KBM-7 (cell line): Measurements from ENCODE around the gene GPC6.
A peak's percentile ranks its signal among the peaks of the same experiment; 100 is the strongest.

ENCODE experiments used
- DNase-seq: peaks from one replicate; pipeline ENCODE4 v3.0.0-alpha.2; 2015
- in situ Hi-C: fragments of 300-500 bp; cut with MboI; formaldehyde crosslinking; loops from 2 replicates; pipeline ENCODE4 v1.14.3; 2020; ENCODE audit warnings: low sequenced_read_pairs, low pct_unique_long_range_greater_than_20kb, mixed read lengths

The GPC6 gene

DNA sequence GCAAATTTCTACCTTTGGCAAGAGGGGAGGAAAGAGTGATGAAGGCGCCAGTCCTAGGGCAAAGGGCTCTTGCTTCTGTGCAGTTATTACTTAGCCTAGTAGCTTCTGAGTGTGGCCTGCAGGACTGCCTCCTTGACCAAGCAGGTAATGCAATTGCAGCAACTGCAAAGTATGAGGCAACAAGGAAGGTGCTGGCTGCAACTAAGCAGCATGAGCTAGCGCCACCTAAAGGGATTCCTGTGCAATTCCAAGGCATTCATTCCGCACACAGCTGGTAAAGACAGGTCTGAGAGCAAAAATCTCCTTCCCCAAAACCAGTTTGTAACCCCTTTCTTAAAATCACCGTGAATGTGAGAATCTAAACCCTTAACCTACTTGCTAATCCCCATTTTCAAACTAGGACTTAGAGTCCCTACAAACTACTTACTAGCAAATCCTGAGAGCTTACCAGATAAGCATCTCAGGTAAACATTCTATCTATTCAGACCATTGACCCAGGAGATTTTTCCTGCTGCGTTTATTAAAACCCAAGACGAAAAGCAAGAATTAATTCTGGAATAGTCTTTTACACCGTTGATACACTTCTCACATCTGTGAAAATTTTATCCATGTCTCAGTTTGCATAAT is 1190.0 kb downstream of the GPC6 start:
- peak; percentile 56 for DNase-seq
- in situ Hi-C loops, result no loop called here

- no peak for DNase-seq
- in situ Hi-C loops, result no loop called here
Observed at GRCh38 chr13:94417294-94417693, 1190.7 kb downstream of the GPC6 start.

GRCh38 chr13:94419304-94419924 is 1192.8 kb downstream of the GPC6 start:
- in situ Hi-C loops, result no loop called here
- DNase-seq, result peak; percentile 12

GRCh38 chr13:94419925-94420305 is 1193.3 kb downstream of the GPC6 start:
- in situ Hi-C loops, result no loop called here
- peak; percentile 42 for DNase-seq

DNA sequence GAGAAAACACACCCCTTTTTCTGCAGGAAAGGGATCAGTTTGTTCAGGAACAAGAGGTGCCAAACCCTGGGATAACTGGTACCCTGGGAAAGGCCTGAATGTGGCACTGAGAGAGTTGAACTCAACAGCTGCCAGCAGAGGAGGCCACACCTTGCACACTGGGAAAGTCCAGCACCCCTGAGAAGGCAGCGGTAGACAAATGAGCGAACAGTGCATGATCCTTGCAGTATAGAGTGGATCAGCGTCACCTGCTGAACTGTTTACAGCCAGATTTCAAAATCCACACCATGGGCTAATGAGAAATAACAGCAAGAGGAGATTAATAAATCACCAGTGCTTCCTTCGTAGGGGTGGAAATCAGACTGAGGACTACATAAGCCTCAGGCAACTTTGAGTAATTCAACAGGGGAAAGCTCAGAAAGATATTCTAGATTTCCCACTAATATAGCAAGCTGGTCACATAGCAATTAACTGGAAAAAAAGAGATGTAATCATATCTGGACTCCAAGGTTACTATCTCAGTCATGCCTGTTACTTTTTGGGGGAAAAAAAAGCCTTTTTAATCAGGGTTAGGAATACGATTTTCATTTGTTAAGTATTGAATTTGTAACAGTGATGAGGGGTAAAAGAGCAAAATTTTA is 1200.8 kb downstream of the GPC6 start:
- in situ Hi-C loops, result no loop called here
- no peak for DNase-seq

DNA sequence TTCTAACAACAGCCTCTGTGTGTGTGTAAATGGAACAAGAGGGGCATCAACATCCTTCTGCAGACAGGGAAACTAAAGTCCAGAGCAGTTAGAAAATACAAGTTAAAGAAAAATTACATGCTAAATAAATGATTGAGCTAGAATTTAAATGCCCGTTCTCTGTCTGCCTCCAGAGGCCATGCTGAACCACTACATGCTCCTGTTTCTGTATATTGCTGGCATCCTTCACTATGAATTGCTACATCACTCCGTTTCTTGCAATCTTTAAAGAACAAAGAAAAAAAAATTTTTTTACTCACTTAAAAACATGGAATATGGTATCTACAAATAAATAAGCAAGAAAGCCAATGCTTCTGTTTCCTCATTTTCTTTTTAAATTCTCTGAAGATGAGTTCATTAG is 1205.0 kb downstream of the GPC6 start:
- no peak for DNase-seq
- in situ Hi-C loops, result loop anchor here (10.0 kb wide), 1 partner anchor 183 kb away; no protein-coding TSS in a partner anchor

DNA sequence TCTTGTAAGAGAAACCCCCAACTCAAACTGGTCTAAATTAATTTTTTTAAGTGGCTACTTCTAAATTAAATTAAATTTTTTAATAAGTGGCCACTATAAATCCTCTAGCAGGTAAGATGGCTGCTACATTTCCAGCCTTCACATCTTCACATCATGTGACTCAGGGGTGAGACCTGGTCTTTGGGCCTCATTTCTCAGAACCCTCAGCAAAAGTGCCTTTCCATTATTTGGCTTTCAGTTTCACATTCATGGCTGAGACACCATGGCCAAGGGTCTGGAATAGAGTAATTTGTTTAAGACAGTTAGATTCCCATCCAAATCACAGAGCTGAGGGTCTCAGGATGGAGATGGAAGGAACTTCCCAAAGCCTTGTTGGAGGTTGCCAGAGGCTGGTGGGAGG is 1205.4 kb downstream of the GPC6 start:
- DNase-seq, result no peak
- in situ Hi-C loops, result loop anchor here (10.0 kb wide), 1 partner anchor 183 kb away; no protein-coding TSS in a partner anchor

DNA sequence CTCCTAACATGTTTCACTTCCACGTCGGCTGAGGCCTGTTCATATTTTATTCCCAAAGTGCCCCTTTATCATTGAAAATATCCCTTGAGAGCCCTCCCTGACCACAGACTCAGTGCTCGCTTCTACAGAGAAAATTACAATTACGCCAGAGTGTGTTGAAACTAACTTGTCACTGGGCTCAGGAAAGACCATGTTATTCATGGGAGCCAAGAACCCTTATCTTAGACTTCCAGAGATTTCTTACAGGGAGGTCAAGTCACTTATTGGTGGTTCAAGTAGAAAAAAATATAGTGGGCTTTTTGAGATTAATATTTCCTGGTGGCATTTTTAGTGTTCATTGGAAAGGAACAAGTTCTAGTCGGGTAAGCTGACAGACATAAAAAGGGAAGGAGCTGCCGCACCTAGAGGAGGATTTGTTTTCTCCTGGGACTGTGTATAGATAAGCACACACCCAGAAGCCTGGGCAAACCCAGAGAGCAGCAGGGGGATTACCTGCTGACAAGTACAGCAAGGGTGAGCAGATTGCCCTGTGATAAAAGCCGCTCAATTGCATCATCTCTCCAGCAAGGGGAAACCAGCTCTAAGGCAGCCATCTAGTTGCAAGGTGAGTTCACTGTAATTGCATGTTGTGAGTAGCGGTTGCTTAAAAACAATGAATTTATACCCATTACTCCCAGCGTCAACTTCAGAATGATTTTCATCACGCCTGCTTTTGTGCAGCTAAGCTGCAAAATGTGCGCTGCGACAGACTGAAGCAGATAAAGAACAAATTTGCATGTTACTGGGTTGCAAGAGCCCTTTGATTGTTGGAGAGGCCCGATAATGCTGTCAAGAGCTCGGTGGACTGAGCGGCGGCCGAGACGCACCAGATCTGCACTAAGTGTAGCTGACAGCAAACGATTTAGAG is 1206.7 kb downstream of the GPC6 start:
- peak; percentile 29 for DNase-seq
- in situ Hi-C loops, result loop anchor here (10.0 kb wide), 1 partner anchor 181 kb away; no protein-coding TSS in a partner anchor

DNA sequence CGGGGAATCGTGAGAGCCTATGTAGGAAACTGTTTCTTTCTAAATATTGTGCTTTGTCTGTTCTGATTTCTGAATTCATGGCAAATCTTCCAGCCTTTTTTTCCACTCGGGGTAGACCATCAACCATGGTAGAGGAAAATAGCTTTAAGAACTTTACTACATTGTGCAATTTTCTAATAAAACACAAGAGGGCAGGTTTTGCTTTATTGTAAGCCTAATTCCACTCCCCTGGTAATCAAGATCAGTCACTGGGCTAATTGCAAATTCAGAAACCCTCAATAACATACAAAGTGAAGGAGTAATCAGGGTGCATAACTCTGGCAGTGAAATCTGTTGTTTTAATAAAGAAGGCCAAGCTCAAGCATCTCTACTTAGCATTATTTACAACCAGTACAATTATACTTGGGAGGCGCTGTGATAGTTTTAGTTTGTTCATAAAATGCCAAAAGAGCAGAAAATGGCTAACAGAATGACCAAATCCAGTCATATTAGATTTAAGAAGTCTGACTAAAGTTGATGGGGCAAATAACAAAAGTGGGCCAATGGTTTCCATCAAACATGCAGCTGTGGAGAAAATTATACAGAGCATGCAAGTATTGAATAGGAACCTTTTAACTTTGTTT is 1209.1 kb downstream of the GPC6 start:
- peak; percentile 75 for DNase-seq
- in situ Hi-C loops, result loop anchor here (10.0 kb wide), 1 partner anchor 179 kb away; no protein-coding TSS in a partner anchor

- DNase-seq, result no peak
- in situ Hi-C loops, result no loop called here
Observed at GRCh38 chr13:94444826-94445225, 1218.2 kb downstream of the GPC6 start.

- DNase-seq, result no peak
- in situ Hi-C loops, result no loop called here
Observed at GRCh38 chr13:94454334-94454733, 1227.7 kb downstream of the GPC6 start.

DNA sequence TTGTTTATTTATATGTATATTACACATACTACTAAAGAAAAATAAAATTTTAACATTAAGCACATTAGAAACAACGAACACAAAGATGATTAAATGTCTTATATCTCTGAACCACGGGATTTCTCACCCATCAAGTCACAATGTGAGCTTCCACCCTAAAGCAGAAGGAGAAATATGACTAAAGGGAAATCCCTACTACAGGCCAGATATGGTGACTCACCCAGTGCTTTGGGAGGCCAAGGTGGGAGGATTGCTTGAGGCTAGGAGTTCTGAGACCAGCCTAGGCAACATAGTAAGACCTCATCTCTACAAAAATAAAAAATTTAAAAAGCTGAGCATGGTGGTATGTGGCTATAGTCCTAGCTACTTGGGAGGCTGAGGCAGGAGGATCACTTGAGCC is 1228.3 kb downstream of the GPC6 start:
- no peak for DNase-seq
- in situ Hi-C loops, result no loop called here

DNA sequence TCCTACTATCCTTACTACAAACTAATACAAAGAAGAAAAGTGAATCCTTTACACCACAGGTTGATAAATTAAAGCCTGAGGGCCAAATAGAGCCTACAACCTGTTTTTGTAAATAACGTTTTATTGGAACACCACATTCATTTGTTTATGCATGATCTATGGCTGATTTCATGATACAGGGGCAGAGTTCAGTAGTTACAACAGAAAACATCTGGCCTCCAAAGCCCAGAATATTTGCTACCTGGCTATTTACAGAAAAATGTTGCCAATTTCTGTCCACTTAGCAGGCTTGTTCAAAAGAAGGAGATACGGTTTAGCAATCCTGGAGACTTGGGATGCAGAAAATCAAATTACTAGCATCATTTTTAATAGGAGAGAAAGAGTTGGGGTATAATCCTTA is 1228.8 kb downstream of the GPC6 start:
- in situ Hi-C loops, result no loop called here
- no peak for DNase-seq
